AG10803 (cell line): ENCODE data around the gene SLC25A11.

ENCODE experiments used
- DNase-seq: peaks from one replicate; pipeline ENCODE4 v3.0.0; 2010; ENCODE audit warnings: low read depth
- H3K4me3 ChIP-seq: 2 replicates; pipeline ENCODE4 v1.5.1; 2011; ENCODE audit warnings: mild to moderate bottlenecking, low read length, control low read depth
- CTCF ChIP-seq: conservative IDR thresholded peaks from 2 replicates; pipeline ENCODE4 v1.5.1; 2011; ENCODE audit warnings: mild to moderate bottlenecking, low read length, control low read depth, inconsistent platforms

The SLC25A11 gene

GRCh38 chr17:4891411-4892410 is 48.1 kb downstream of the SLC25A11 start:
- no peak for DNase-seq
- H3K4me3 ChIP-seq, result no peak overlapping the region
- no peak for TF ChIP-seq CTCF

GRCh38 chr17:4887581-4887980 is 52.3 kb downstream of the SLC25A11 start:
- DNase-seq, result no peak
- no peak overlapping the region for H3K4me3 ChIP-seq
- TF ChIP-seq CTCF, result no peak
